ENCODE results near the gene PRDM16. TPM values are rescaled to one million over a fixed set of nuclear protein-coding genes. Genes with fewer than 3 reads are reported as not detected.

Gene PRDM16
- total and polyA plus RNA-seq, 2 of the 13 experiments (the other 11 are each of a cell fraction or from before 2014, with no cell fraction given) = 0.15 to 0.81 TPM

- no peak for TF ChIP-seq TFAP4 (IDR thresholded peaks at IDR 0.05; ENCODE audit: borderline replicate concordance, low read depth)
- TF ChIP-seq ZNF558 (CRISPR knock-in tag; IDR thresholded peaks at IDR 0.05; ENCODE audit: borderline replicate concordance) = no peak
- TF ChIP-seq ZNF746 (CRISPR knock-in tag; IDR thresholded peaks at IDR 0.05) = peak; percentile 73; the same call in 1 of the 2 replicates
- TF ChIP-seq BRD4 (CRISPR knock-in tag; IDR thresholded peaks at IDR 0.05) = no peak
- no peak for TF ChIP-seq BHLHE40 (IDR thresholded peaks at IDR 0.05; ENCODE audit: low read length)
- TF ChIP-seq NCOA2 (CRISPR knock-in tag; IDR thresholded peaks at IDR 0.05) = peak; percentile 49
- TF ChIP-seq RXRA (CRISPR knock-in tag; IDR thresholded peaks at IDR 0.05) = peak; percentile 91
- TF ChIP-seq ZZZ3 (CRISPR knock-in tag; IDR thresholded peaks at IDR 0.05; ENCODE audit: borderline replicate concordance) = no peak
- no peak for TF ChIP-seq SRSF1 (optimal IDR thresholded peaks at IDR 0.05; ENCODE audit: low read depth, low read length)
- peak; percentile 52; the same call in 1 of the 2 replicates for TF ChIP-seq ESRRA (CRISPR knock-in tag; IDR thresholded peaks at IDR 0.05; ENCODE audit: low read depth)
- no peak; the same call in none of the 2 replicates for TF ChIP-seq HNRNPL (IDR thresholded peaks at IDR 0.05; ENCODE audit: low read depth, low read length)
- TF ChIP-seq ZFP37 (CRISPR knock-in tag; IDR thresholded peaks at IDR 0.05; ENCODE audit: borderline replicate concordance) = 0 out of 2 replicates have a peak, but pooled peaks have one; percentile 67
- no peak for TF ChIP-seq HOXA9 (CRISPR knock-in tag; IDR thresholded peaks at IDR 0.05; ENCODE audit: borderline replicate concordance)
- no peak for TF ChIP-seq ZNF232 (CRISPR knock-in tag; IDR thresholded peaks at IDR 0.05; ENCODE audit: borderline replicate concordance)
- TF ChIP-seq ZNF180 (CRISPR knock-in tag; IDR thresholded peaks at IDR 0.05; ENCODE audit: borderline replicate concordance, low read depth) = no peak
- TF ChIP-seq TERF1 (CRISPR knock-in tag; IDR thresholded peaks at IDR 0.05) = no peak
- TF ChIP-seq PRDM4 (CRISPR knock-in tag; IDR thresholded peaks at IDR 0.05; ENCODE audit: borderline replicate concordance) = no peak
- no peak for TF ChIP-seq FOXK2 (IDR thresholded peaks at IDR 0.05)
Observed at GRCh38 chr1:3456964-3457909, 388.2 kb downstream of the PRDM16 start (continued).
